CD4-positive, alpha-beta memory T cell (primary cell): ENCODE measurements around the gene FANCI. TPM values are rescaled to one million over a fixed set of nuclear protein-coding genes. Genes with fewer than 3 reads are reported as not detected.
"Not testable (repeated sequence)": the region's sequence is repeated elsewhere in the genome, so short reads cannot be mapped to it uniquely, and the experiment has no call there.

Experiments used
- CTCF ChIA-PET: fragments of 350-600 bp; sonication (Branson Sonifier 250); formaldehyde crosslinking; loops from one replicate; lab custom pipeline; 2021; ENCODE audit warnings: inconsistent platforms; ENCODE audit not compliant: partially characterized antibody; lab: Charles Lee
- POLR2A ChIA-PET: fragments of 350-600 bp; sonication (Branson Sonifier 250); formaldehyde crosslinking; loops from one replicate; lab custom pipeline; 2021; ENCODE audit not compliant: partially characterized antibody; lab: Charles Lee
- DNase-seq, 5 donors: peaks; one replicate each; pipeline versions ENCODE4 v3.0.0 to v3.0.0-alpha.2; 2020 to 2022; ENCODE audit warnings: mixed read lengths in 1 of 5
- H3K27ac ChIP-seq: one replicate; pipeline ENCODE4 v1.7.0; 2013; ENCODE audit warnings: low read depth, low read length
- H3K27me3 ChIP-seq: 2 replicates; pipeline ENCODE4 v1.7.0; 2013; ENCODE audit warnings: mild to moderate bottlenecking, low read length, moderate library complexity; ENCODE audit not compliant: insufficient read depth
- H3K36me3 ChIP-seq: 2 replicates; pipeline ENCODE4 v1.7.0; 2013; ENCODE audit warnings: mild to moderate bottlenecking, low read length, moderate library complexity; ENCODE audit not compliant: insufficient read depth
- H3K4me1 ChIP-seq: 2 replicates; pipeline ENCODE4 v1.7.0; 2013; ENCODE audit warnings: mild to moderate bottlenecking, low read length, moderate library complexity; ENCODE audit not compliant: insufficient read depth
- H3K4me3 ChIP-seq, 2 donors: one replicate each; pipeline ENCODE4 v1.7.0; 2013; ENCODE audit warnings: low read length in 2 of 2, mild to moderate bottlenecking in 1 of 2
- H3K9me3 ChIP-seq, 2 donors: one replicate each; pipeline ENCODE4 v1.7.0; 2013; ENCODE audit warnings: low read length in 2 of 2, control low read depth in 1 of 2; ENCODE audit not compliant: control insufficient read depth in 1 of 2
- H3K27ac Mint-ChIP-seq, 7 donors: one replicate each; pipeline ENCODE4 v1.8.0; 2020 to 2021; ENCODE audit warnings: mixed read lengths in 7 of 7, mild to moderate bottlenecking in 6 of 7, inconsistent platforms in 3 of 7, moderate library complexity in 3 of 7
- H3K27me3 Mint-ChIP-seq, 2 donors: one replicate each; pipeline ENCODE4 v1.8.0; 2020 to 2021; ENCODE audit warnings: mixed read lengths in 2 of 2
- H3K36me3 Mint-ChIP-seq, 2 donors: one replicate each; pipeline ENCODE4 v1.8.0; 2020 to 2021; ENCODE audit warnings: mixed read lengths in 2 of 2, inconsistent platforms in 1 of 2, mild to moderate bottlenecking in 1 of 2
- H3K4me1 Mint-ChIP-seq, 4 donors: one replicate each; pipeline ENCODE4 v1.8.0; 2020 to 2021; ENCODE audit warnings: mixed read lengths in 4 of 4, mild to moderate bottlenecking in 1 of 4
- H3K4me3 Mint-ChIP-seq, 8 donors: one replicate each; pipeline ENCODE4 v1.8.0; 2020 to 2021; ENCODE audit warnings: mixed read lengths in 8 of 8, mild to moderate bottlenecking in 7 of 8, moderate library complexity in 6 of 8, inconsistent platforms in 3 of 8
- H3K9me3 Mint-ChIP-seq, 8 donors: one replicate each; pipeline ENCODE4 v1.8.0; 2020 to 2021; ENCODE audit warnings: mixed read lengths in 8 of 8, mild to moderate bottlenecking in 5 of 8, inconsistent platforms in 3 of 8, moderate library complexity in 1 of 8
- intact Hi-C: fragments of 100-400 bp; cut with micrococcal nuclease; formaldehyde crosslinking; loops from one replicate; pipeline ENCODE4 v1.15.1; 2023
- polyA plus RNA-seq, 2 donors: library from polyadenylated mRNA; unstranded; fragments of 300-500 nt; fragmentation: Illumina TruSeq; gene quantifications; one replicate each; pipeline ENCODE4 v1.2.3, GENCODE V29; 2021
- total RNA-seq, 2 experiments: library from RNA; stranded (reverse); gene quantifications; one replicate each; pipeline ENCODE4 v1.2.3, GENCODE V29; 2021

FANCI gene
- total and polyA plus RNA-seq, 4 experiments from 2014 or later, result 3.9 to 19.0 (median 8.5) TPM

GRCh38 chr15:89250142-89250541, 6.4 kb downstream of the FANCI start:
- Mint-ChIP-seq H3K4me1 (peaks cover 11 to 12% (median 11%) of the 10 kb centered on the region in 4 donors), H3K27ac (peak overlapping the region in 1 of 7 donors; percentile 19)
- H3K36me3 Mint-ChIP-seq, H3K27ac ChIP-seq, H3K27me3 ChIP-seq, DNase-seq, H3K36me3 ChIP-seq, H3K27me3 Mint-ChIP-seq, H3K9me3 Mint-ChIP-seq, H3K9me3 ChIP-seq, H3K4me3 ChIP-seq, POLR2A ChIA-PET, H3K4me3 Mint-ChIP-seq, intact Hi-C loops, H3K4me1 ChIP-seq: not testable (repeated sequence)
- CTCF ChIA-PET, result interaction anchor here (1.1 kb wide), 1 partner anchor 43 kb away, joined by 4 read pairs; no protein-coding TSS in a partner anchor

- CTCF ChIA-PET, result interaction anchor here (1.1 to 1.9 kb wide), 3 partner anchors 10 to 71 kb away, joined by 3 to 5 read pairs (median 3); no protein-coding TSS in a partner anchor
- POLR2A ChIA-PET, H3K36me3 ChIP-seq: not testable (repeated sequence)
Measured at GRCh38 chr15:89277281-89277680, 33.5 kb downstream of the FANCI start.

GRCh38 chr15:89278307-89278706, 34.5 kb downstream of the FANCI start:
- POLR2A ChIA-PET, result no interaction called here
- intact Hi-C loops, result no loop called here
- H3K4me1 Mint-ChIP-seq, result no peaks in the 10 kb centered on the region
- Histone ChIP-seq H3K4me1 (no peaks in the 10 kb centered on the region), H3K36me3 (no peaks in the 10 kb centered on the region), H3K9me3 (no peaks in the 10 kb centered on the region), H3K4me3 (no peak overlapping the region), H3K27me3 (no peaks in the 10 kb centered on the region), H3K27ac (no peak overlapping the region)
- H3K27me3 Mint-ChIP-seq, result no peaks in the 10 kb centered on the region
- H3K9me3 Mint-ChIP-seq, result no peaks in the 10 kb centered on the region
- peaks cover 9 to 12% of the 10 kb centered on the region in 2 donors for H3K36me3 Mint-ChIP-seq
- CTCF ChIA-PET, result no interaction called here
- no peak overlapping the region for H3K27ac Mint-ChIP-seq
- H3K4me3 Mint-ChIP-seq, result no peak overlapping the region
- no peak for DNase-seq

More at GRCh38 chr15:89277281-89277680, 33.5 kb downstream of the FANCI start:
- H3K4me1 ChIP-seq, H3K27me3 ChIP-seq, intact Hi-C loops, H3K27ac ChIP-seq, H3K9me3 ChIP-seq, H3K4me3 ChIP-seq, DNase-seq, H3K27me3 Mint-ChIP-seq, H3K27ac Mint-ChIP-seq, H3K9me3 Mint-ChIP-seq, H3K4me3 Mint-ChIP-seq, H3K4me1 Mint-ChIP-seq: not testable (repeated sequence)
- peaks cover 9 to 12% of the 10 kb centered on the region in 2 donors for H3K36me3 Mint-ChIP-seq

DNA sequence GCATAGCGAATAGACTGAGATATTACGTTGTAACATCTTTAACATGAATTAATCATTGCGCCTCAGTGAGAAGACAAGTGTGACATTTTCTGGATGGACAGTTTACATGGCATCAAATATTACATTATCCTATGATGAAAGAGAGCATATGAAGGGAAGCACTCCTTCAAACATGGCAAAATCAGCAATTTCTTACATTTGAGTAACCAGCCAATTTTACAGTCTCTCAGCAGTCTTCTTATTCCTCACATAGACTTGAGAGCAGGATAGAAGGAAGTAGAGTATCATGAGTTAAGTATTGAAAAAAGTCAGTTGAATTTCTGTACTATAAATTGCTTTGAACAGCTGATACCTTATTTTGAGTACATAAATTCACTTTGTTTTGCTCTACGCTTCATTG, 38.9 kb downstream of the FANCI start:
- H3K36me3 Mint-ChIP-seq, result peaks cover 18 to 22% of the 10 kb centered on the region in 2 donors
- H3K27ac ChIP-seq, result no peak overlapping the region
- ChIA-PET POLR2A (no interaction called here), CTCF (interaction anchor here (1.3 to 1.4 kb wide), 2 partner anchors 76 kb away, joined by 3 read pairs; no protein-coding TSS in a partner anchor)
- H3K36me3 ChIP-seq, result no peaks in the 10 kb centered on the region
- intact Hi-C loops, result no loop called here
- no peaks in the 10 kb centered on the region for H3K27me3 Mint-ChIP-seq
- H3K4me1 Mint-ChIP-seq, result no peaks in the 10 kb centered on the region
- no peak for DNase-seq
- H3K9me3 Mint-ChIP-seq, result no peaks in the 10 kb centered on the region
- no peaks in the 10 kb centered on the region for H3K9me3 ChIP-seq
- no peaks in the 10 kb centered on the region for H3K4me1 ChIP-seq
- no peak overlapping the region for H3K27ac Mint-ChIP-seq
- H3K4me3 ChIP-seq, result no peak overlapping the region
- H3K4me3 Mint-ChIP-seq, result no peak overlapping the region
- no peaks in the 10 kb centered on the region for H3K27me3 ChIP-seq

DNA sequence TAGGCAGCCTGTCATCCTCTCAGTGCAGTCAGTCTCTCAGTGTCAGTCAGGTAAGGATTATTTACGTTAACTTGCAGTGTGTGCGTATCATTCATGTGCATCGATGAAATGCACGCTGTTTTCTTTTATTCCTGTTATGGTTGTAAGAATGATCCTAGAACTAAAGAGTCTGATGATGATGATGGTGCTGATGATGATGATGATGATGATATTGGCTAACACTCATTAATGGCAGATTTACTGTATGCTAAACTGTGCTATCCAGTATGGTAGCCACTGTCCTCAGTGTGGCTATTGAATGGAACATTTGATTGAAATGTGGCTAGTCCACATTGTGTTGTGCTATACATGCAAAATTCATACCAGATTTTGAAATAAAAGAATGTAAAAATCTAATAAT, 39.4 kb downstream of the FANCI start:
- no peaks in the 10 kb centered on the region for H3K9me3 Mint-ChIP-seq
- CTCF ChIA-PET, result interaction anchor here (1.4 kb wide), 1 partner anchor 76 kb away, joined by 3 read pairs; no protein-coding TSS in a partner anchor
- intact Hi-C loops, result no loop called here

DNA sequence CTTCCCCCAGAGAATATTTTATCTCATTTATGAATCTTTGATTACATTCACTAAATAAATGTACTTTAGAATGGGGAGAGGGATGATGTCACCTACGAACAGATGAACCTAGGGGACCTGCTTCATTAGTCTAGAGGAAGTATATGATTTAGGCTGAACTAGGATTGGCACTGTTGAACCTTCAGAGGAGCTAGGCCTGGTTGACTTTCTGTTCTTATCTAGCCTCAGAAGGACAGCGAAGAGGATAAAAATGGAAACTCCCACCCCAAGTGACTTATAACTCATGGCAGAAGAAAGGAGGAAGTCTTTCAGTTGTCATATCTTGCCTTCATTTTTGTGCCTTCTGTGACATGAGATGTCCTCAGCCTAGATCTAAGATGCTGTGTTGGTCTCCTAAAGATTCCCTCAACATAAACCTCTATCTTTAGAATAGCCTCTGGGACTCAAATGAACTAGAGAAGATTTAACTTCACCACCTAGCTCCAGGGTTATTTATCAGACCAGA, 48.2 kb downstream of the FANCI start:
- H3K27me3 ChIP-seq, result no peaks in the 10 kb centered on the region
- CTCF ChIA-PET, result interaction anchor here (1.9 kb wide), 1 partner anchor 66 kb away, joined by 4 read pairs; no protein-coding TSS in a partner anchor
- no peaks in the 10 kb centered on the region for H3K4me1 Mint-ChIP-seq
- no peak overlapping the region for H3K27ac ChIP-seq
- POLR2A ChIA-PET, result no interaction called here
- no peaks in the 10 kb centered on the region for H3K9me3 ChIP-seq
- H3K36me3 ChIP-seq, result no peaks in the 10 kb centered on the region
- no peaks in the 10 kb centered on the region for H3K4me1 ChIP-seq
- no peak for DNase-seq
- H3K27me3 Mint-ChIP-seq, result no peaks in the 10 kb centered on the region
- no peaks in the 10 kb centered on the region for H3K9me3 Mint-ChIP-seq
- H3K27ac Mint-ChIP-seq, result no peak overlapping the region
- intact Hi-C loops, result no loop called here
- H3K4me3 Mint-ChIP-seq, result no peak overlapping the region
- H3K36me3 Mint-ChIP-seq, result peaks cover 30 to 36% of the 10 kb centered on the region in 2 donors
- H3K4me3 ChIP-seq, result no peak overlapping the region

More for the DNA sequence above, 39.4 kb downstream of the FANCI start:
- Mint-ChIP-seq H3K4me3 (no peak overlapping the region), H3K27ac (no peak overlapping the region), H3K36me3 (peaks cover 22 to 24% of the 10 kb centered on the region in 2 donors), H3K4me1 (no peaks in the 10 kb centered on the region), H3K27me3 (no peaks in the 10 kb centered on the region)
- Histone ChIP-seq H3K9me3 (no peaks in the 10 kb centered on the region), H3K4me3 (no peak overlapping the region), H3K27ac (no peak overlapping the region), H3K36me3 (no peaks in the 10 kb centered on the region), H3K27me3 (no peaks in the 10 kb centered on the region), H3K4me1 (no peaks in the 10 kb centered on the region)
- no peak for DNase-seq
- POLR2A ChIA-PET, result no interaction called here

DNA sequence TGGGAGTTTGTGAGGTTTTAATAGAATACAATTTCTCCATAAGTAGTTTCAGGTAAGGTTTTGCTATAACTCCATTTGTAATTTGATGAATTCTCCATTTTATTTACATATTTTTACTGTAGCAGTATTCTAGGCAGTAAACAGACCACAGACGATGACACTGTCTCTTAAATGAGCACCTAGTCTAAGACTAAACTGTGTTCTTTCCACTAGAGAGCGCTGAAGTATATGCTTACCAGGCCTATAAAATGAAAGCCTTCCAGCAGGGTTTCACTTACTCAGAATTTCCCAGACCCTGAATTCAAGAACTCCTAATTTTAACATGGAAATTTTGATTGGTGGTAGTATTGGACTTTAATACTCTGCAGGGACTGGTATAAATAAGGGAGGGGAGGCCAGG, 49.2 kb downstream of the FANCI start:
- no peak overlapping the region for H3K27ac Mint-ChIP-seq

More for the DNA sequence above, 49.2 kb downstream of the FANCI start:
- Histone ChIP-seq H3K4me1 (no peaks in the 10 kb centered on the region), H3K9me3 (no peaks in the 10 kb centered on the region), H3K27me3 (no peaks in the 10 kb centered on the region), H3K4me3 (no peak overlapping the region), H3K27ac (no peak overlapping the region), H3K36me3 (no peaks in the 10 kb centered on the region)
- no peak overlapping the region for H3K4me3 Mint-ChIP-seq
- peaks cover 24 to 28% of the 10 kb centered on the region in 2 donors for H3K36me3 Mint-ChIP-seq
- peaks cover 0 to under 1% (median 0%) of the 10 kb centered on the region in 8 donors for H3K9me3 Mint-ChIP-seq
- intact Hi-C loops, result no loop called here
- DNase-seq, result no peak
- CTCF ChIA-PET, result interaction anchor here (1.9 to 2.1 kb wide), 2 partner anchors 65 to 86 kb away, joined by 4 to 8 read pairs; no protein-coding TSS in a partner anchor
- POLR2A ChIA-PET, result no interaction called here
- no peaks in the 10 kb centered on the region for H3K4me1 Mint-ChIP-seq
- no peaks in the 10 kb centered on the region for H3K27me3 Mint-ChIP-seq
